ENCODE measurements around the gene MAPK8IP3.

MAPK8IP3 gene

GRCh38 chr16:1687427-1688316, 18.3 kb upstream of the MAPK8IP3 start:
- TF ChIP-seq TEAD4 (IDR thresholded peaks at IDR 0.05), result peak; percentile 48; the same call in 1 of the 2 replicates
- peak; percentile 70 for TF ChIP-seq NFIC (IDR thresholded peaks at IDR 0.05)
- TF ChIP-seq CEBPB (IDR thresholded peaks at IDR 0.05), result no peak
- TF ChIP-seq TCF12 (IDR thresholded peaks at IDR 0.05; ENCODE audit: low read depth), result peak; percentile 83
- TF ChIP-seq YY1 (IDR thresholded peaks at IDR 0.05; ENCODE audit: low read depth), result peak; percentile 72
- TF ChIP-seq CREB1 (IDR thresholded peaks at IDR 0.05; ENCODE audit: low read depth), result no peak
- no peak for TF ChIP-seq ZBTB7A (IDR thresholded peaks at IDR 0.05; ENCODE audit: low read depth)
- no peak for TF ChIP-seq FOXM1 (IDR thresholded peaks at IDR 0.05; ENCODE audit: borderline replicate concordance, low read depth)
- TF ChIP-seq, protein P1, sequence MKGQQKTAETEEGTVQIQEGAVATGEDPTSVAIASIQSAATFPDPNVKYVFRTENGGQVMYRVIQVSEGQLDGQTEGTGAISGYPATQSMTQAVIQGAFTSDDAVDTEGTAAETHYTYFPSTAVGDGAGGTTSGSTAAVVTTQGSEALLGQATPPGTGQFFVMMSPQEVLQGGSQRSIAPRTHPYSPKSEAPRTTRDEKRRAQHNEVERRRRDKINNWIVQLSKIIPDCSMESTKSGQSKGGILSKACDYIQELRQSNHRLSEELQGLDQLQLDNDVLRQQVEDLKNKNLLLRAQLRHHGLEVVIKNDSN (IDR thresholded peaks at IDR 0.05), result no peak
- TF ChIP-seq REST (IDR thresholded peaks at IDR 0.05; ENCODE audit: low read depth), result no peak
- no peak for TF ChIP-seq RAD21 (IDR thresholded peaks at IDR 0.05; ENCODE audit: low read depth)
- peak; percentile 65 for TF ChIP-seq MAX (IDR thresholded peaks at IDR 0.05)
- TF ChIP-seq EGR1 (IDR thresholded peaks at IDR 0.05), result no peak
- TF ChIP-seq TAF1 (IDR thresholded peaks at IDR 0.05; ENCODE audit: low read depth), result no peak
- TF ChIP-seq EP300 (IDR thresholded peaks at IDR 0.05; ENCODE audit: borderline replicate concordance), result peak; percentile 73

DNA sequence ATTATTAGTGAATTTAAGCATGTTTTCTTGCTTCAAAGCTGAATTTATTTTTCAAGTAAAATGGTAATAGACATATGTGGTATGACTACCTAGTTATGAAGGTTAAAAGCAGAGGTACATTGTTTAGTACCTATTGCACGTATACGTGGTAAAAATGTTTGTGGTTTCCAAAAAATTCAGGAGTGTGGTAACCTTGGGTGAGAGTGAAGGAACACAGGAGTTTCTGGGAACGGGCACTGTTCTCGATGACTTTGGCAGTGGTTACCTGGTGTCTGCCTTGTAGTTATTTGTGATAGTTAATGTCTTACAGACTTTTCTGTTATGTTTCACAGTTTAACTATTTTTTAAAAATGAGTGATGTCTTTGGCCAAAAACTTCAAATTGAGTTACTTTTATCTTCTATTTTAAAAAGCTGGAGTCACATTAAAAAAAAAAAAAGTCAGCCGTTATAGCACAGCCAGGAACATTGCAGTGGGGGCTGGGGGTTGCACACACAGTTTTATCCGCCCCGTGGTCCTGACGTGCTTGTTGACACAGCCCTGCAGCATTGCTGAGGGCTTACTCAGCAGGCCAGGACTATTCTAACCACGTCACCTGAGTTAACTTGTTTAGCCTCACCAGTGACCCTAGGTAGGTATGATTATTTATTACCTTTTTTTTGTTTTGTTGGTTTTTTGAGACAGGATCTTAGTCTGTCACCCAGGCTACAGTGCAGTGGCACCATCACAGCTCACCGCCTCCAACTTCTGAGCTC, 17.0 kb upstream of the MAPK8IP3 start:
- no peak for TF ChIP-seq TAF1 (IDR thresholded peaks at IDR 0.05; ENCODE audit: low read depth)
- peak; percentile 77 for TF ChIP-seq EP300 (IDR thresholded peaks at IDR 0.05; ENCODE audit: borderline replicate concordance)
- peak; percentile 31 for TF ChIP-seq NFIC (IDR thresholded peaks at IDR 0.05)
- no peak for TF ChIP-seq REST (IDR thresholded peaks at IDR 0.05; ENCODE audit: low read depth)
- TF ChIP-seq MAX (IDR thresholded peaks at IDR 0.05), result peak; percentile 66
- peak; percentile 42; the same call in 1 of the 2 replicates for TF ChIP-seq CEBPB (IDR thresholded peaks at IDR 0.05)
- peak; percentile 46; the same call in 1 of the 2 replicates for TF ChIP-seq CREB1 (IDR thresholded peaks at IDR 0.05; ENCODE audit: low read depth)
- no peak for TF ChIP-seq RAD21 (IDR thresholded peaks at IDR 0.05; ENCODE audit: low read depth)
- TF ChIP-seq YY1 (IDR thresholded peaks at IDR 0.05; ENCODE audit: low read depth), result no peak
- TF ChIP-seq EGR1 (IDR thresholded peaks at IDR 0.05), result no peak
- TF ChIP-seq FOXM1 (IDR thresholded peaks at IDR 0.05; ENCODE audit: borderline replicate concordance, low read depth), result no peak
- TF ChIP-seq ZBTB7A (IDR thresholded peaks at IDR 0.05; ENCODE audit: low read depth), result no peak
- TF ChIP-seq TEAD4 (IDR thresholded peaks at IDR 0.05), result peak; percentile 94
- peak; percentile 83; the same call in 1 of the 2 replicates for TF ChIP-seq TCF12 (IDR thresholded peaks at IDR 0.05; ENCODE audit: low read depth)
- TF ChIP-seq, protein P1 (IDR thresholded peaks at IDR 0.05), result no peak

- TF ChIP-seq CEBPB (IDR thresholded peaks at IDR 0.05) (no peak), ZBTB7A (IDR thresholded peaks at IDR 0.05; ENCODE audit: low read depth) (no peak), NFIC (IDR thresholded peaks at IDR 0.05) (peak; percentile 28; the same call in 1 of the 2 replicates), RAD21 (IDR thresholded peaks at IDR 0.05; ENCODE audit: low read depth) (no peak), CREB1 (IDR thresholded peaks at IDR 0.05; ENCODE audit: low read depth) (no peak), TAF1 (IDR thresholded peaks at IDR 0.05; ENCODE audit: low read depth) (no peak), YY1 (IDR thresholded peaks at IDR 0.05; ENCODE audit: low read depth) (no peak), EP300 (IDR thresholded peaks at IDR 0.05; ENCODE audit: borderline replicate concordance) (peak; percentile 69), TEAD4 (IDR thresholded peaks at IDR 0.05) (peak; percentile 81), TCF12 (IDR thresholded peaks at IDR 0.05; ENCODE audit: low read depth) (peak; percentile 74; the same call in 1 of the 2 replicates)
Measured at GRCh38 chr16:1689853-1690252, 16.1 kb upstream of the MAPK8IP3 start.

GRCh38 chr16:1690810-1691209, 15.2 kb upstream of the MAPK8IP3 start:
- TF ChIP-seq CREB1 (IDR thresholded peaks at IDR 0.05; ENCODE audit: low read depth) (no peak), REST (IDR thresholded peaks at IDR 0.05; ENCODE audit: low read depth) (no peak), YY1 (IDR thresholded peaks at IDR 0.05; ENCODE audit: low read depth) (no peak), EGR1 (IDR thresholded peaks at IDR 0.05) (no peak), MAX (IDR thresholded peaks at IDR 0.05) (no peak), TAF1 (IDR thresholded peaks at IDR 0.05; ENCODE audit: low read depth) (no peak), EP300 (IDR thresholded peaks at IDR 0.05; ENCODE audit: borderline replicate concordance) (no peak), ZBTB7A (IDR thresholded peaks at IDR 0.05; ENCODE audit: low read depth) (no peak), RAD21 (IDR thresholded peaks at IDR 0.05; ENCODE audit: low read depth) (no peak), TCF12 (IDR thresholded peaks at IDR 0.05; ENCODE audit: low read depth) (no peak), NFIC (IDR thresholded peaks at IDR 0.05) (no peak), FOXM1 (IDR thresholded peaks at IDR 0.05; ENCODE audit: borderline replicate concordance, low read depth) (no peak)
